WERI-Rb-1 (cell line): Measurements from ENCODE around the gene ZNF365.
"Not testable (repeated sequence)": the region's sequence is repeated elsewhere in the genome, so short reads cannot be mapped to it uniquely, and the experiment has no call there.

Experiments used
- DNase-seq: peaks from one replicate; pipeline ENCODE4 v3.0.0-alpha.2; 2020
- H3K27ac ChIP-seq: fragments of 250-450 bp; sonication (Bioruptor Pico); 2 replicates; pipeline ENCODE4 v1.5.1; 2020; ENCODE audit warnings: mild to moderate bottlenecking, moderate library complexity
- H3K27me3 ChIP-seq: fragments of 250-450 bp; sonication (Bioruptor Pico); 2 replicates; pipeline ENCODE4 v1.5.1; 2021; ENCODE audit warnings: mild to moderate bottlenecking, low read depth, moderate library complexity; ENCODE audit not compliant: insufficient read depth, severe bottlenecking
- H3K36me3 ChIP-seq: fragments of 250-450 bp; sonication (Bioruptor Pico); 2 replicates; pipeline ENCODE4 v1.5.1; 2020; ENCODE audit warnings: mild to moderate bottlenecking, moderate library complexity
- H3K4me3 ChIP-seq: 2 replicates; pipeline ENCODE4 v1.5.1; 2011; ENCODE audit warnings: low read depth, mild to moderate bottlenecking, control low read depth, low read length
- H3K9me3 ChIP-seq: fragments of 250-450 bp; sonication (Bioruptor Pico); 2 replicates; pipeline ENCODE4 v1.5.1; 2021; ENCODE audit warnings: mild to moderate bottlenecking, moderate library complexity; ENCODE audit not compliant: severe bottlenecking
- TF ChIP-seq, protein P1 (sequence below): IDR thresholded peaks from 2 replicates; pipeline ENCODE4 v1.5.1; 2011; ENCODE audit warnings: low read depth, mild to moderate bottlenecking, control low read depth, inconsistent platforms, low read length

The ZNF365 gene

DNA sequence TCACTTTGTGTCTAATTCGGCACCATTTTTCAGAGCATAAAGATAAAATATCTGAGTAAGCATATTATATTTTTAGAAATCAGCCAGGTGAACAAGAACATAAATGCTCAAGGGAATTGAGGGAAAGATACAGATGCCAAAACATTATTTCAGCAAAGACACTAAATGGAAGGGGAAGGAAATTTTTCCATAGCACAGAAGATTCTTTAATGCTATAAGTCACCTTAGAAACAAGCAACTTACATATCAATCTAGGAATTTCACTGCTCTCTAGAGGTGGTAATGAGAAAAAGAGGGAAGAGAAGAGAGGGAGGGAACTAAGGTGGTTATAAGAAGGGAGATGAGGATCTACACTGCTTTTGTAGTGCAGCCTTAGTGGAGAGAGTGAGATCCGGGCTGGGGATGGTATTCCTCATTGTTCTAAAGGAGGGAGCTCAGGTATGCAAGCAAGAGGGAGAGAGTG, 20.4 kb downstream of the ZNF365 start:
- Histone ChIP-seq H3K9me3 (no peaks in the 10 kb centered on the region), H3K36me3 (no peaks in the 10 kb centered on the region), H3K4me3 (no peak overlapping the region), H3K27me3 (peaks cover 18% of the 10 kb centered on the region), H3K27ac (no peak overlapping the region)
- TF ChIP-seq, protein P1, sequence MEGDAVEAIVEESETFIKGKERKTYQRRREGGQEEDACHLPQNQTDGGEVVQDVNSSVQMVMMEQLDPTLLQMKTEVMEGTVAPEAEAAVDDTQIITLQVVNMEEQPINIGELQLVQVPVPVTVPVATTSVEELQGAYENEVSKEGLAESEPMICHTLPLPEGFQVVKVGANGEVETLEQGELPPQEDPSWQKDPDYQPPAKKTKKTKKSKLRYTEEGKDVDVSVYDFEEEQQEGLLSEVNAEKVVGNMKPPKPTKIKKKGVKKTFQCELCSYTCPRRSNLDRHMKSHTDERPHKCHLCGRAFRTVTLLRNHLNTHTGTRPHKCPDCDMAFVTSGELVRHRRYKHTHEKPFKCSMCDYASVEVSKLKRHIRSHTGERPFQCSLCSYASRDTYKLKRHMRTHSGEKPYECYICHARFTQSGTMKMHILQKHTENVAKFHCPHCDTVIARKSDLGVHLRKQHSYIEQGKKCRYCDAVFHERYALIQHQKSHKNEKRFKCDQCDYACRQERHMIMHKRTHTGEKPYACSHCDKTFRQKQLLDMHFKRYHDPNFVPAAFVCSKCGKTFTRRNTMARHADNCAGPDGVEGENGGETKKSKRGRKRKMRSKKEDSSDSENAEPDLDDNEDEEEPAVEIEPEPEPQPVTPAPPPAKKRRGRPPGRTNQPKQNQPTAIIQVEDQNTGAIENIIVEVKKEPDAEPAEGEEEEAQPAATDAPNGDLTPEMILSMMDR, result no peak
- no peak for DNase-seq

DNA sequence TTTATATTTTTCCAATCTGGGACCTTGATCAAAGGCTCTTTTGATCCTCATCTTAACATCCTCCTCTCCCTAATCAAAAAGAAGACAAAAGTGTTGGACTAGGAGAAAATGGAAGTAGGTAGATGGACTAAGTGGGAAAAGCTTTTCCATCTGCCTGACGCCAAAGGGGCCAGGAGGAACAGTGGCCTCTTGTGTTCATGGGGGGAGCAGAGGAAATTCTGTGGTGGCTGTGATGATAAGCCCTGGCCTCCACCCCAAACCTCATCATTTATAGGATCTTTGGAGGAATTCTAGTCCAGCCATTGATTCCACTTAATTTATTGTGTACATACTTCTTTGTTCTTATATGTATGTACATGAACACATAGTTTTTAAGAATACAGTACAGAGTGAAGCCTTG, 21.7 kb downstream of the ZNF365 start:
- H3K27me3 ChIP-seq, result peaks cover 18% of the 10 kb centered on the region

DNA sequence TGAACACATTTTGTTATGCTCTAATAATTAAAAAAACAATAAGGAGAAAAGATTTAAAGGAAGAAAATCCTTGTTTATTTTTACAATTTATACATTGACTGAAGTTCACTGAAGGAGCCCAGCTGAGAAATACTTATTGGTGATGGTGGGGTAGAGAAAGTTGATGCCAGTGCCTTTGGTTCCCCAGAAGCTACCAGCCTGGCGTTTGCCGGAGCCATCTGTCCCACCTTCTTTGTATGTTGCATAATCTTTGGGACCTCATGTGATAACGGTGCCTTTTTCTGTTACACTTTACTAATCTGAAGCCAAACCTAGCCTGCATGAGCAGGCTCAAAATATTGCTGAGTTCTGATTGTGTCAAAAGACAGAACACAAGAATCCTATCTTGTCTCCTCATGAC, 22.7 kb downstream of the ZNF365 start:
- Histone ChIP-seq H3K27me3 (peaks cover 13% of the 10 kb centered on the region), H3K4me3 (no peak overlapping the region), H3K9me3 (no peaks in the 10 kb centered on the region), H3K36me3 (no peaks in the 10 kb centered on the region), H3K27ac (no peak overlapping the region)
- DNase-seq, result no peak
- TF ChIP-seq, protein P1, result no peak

More for the DNA sequence above, 21.7 kb downstream of the ZNF365 start:
- Histone ChIP-seq H3K4me3 (no peak overlapping the region), H3K27ac (no peak overlapping the region), H3K9me3 (no peaks in the 10 kb centered on the region), H3K36me3 (no peaks in the 10 kb centered on the region)
- DNase-seq, result no peak
- TF ChIP-seq, protein P1, result no peak

DNA sequence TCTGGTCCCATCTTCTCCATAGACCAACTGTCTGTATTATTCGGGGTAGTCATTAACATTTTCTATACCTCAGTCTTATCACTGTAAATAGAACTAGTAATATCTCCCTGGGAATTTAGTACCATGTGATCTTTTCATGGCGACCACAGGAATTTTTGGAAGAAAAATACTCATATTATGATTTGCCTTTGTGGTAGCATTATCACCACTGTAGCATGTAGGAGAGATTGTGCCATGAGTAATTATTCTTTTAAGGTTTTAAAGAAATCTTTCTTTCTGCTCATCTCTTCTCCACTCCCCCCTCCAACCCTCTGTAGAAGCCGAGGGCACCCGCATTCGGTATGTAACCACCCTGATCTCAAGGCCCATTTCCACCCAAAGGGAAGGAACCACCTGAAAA, 25.0 kb downstream of the ZNF365 start:
- no peaks in the 10 kb centered on the region for H3K36me3 ChIP-seq
- H3K27ac ChIP-seq, result no peak overlapping the region
- TF ChIP-seq, protein P1, result no peak
- H3K4me3 ChIP-seq, result no peak overlapping the region
- no peaks in the 10 kb centered on the region for H3K9me3 ChIP-seq
- DNase-seq, result no peak
- H3K27me3 ChIP-seq, result peaks cover 19% of the 10 kb centered on the region

DNA sequence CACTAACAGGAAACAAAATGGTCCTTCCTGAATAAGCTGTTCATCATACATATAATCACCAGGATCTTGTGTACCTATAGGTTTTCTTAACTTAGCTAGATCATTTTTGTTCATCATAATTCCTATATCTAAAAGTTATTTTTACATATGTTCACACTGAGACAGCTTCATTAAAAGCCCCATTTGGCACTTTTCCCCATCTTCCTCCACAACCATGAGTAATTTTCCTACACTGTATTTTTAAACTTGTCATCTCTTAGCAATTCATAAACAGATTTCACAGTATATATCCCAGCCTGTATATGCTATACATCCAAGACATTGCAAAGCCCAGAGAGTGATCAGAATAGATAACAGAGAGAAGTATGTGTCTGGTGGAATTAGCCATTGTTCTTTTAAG, 28.3 kb downstream of the ZNF365 start:
- Histone ChIP-seq H3K9me3 (no peaks in the 10 kb centered on the region), H3K27me3 (peaks cover 28% of the 10 kb centered on the region), H3K27ac (no peak overlapping the region), H3K4me3 (no peak overlapping the region), H3K36me3 (no peaks in the 10 kb centered on the region)
- DNase-seq, result no peak
- TF ChIP-seq, protein P1, result no peak

DNA sequence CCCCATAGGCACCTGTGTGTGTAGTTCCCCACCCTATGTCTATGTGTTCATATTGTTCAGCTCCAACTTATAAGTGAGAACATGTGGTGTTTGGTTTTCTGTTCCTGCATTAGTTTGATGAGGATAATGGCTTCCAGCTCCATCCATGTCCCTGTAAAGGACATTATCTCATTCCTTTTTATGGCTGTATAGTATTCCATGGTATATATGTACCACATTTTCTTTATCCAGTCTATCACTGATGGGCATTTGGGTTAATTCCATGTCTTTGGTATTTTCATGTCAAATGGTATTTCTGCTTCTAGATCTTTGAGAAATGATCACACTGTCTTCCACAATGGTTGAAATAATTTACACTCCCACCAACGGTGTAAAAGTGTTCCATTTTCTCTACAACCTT, 36.4 kb downstream of the ZNF365 start:
- H3K4me3 ChIP-seq, H3K36me3 ChIP-seq, H3K9me3 ChIP-seq, DNase-seq, H3K27ac ChIP-seq: not testable (repeated sequence)
- peaks cover 38% of the 10 kb centered on the region for H3K27me3 ChIP-seq

DNA sequence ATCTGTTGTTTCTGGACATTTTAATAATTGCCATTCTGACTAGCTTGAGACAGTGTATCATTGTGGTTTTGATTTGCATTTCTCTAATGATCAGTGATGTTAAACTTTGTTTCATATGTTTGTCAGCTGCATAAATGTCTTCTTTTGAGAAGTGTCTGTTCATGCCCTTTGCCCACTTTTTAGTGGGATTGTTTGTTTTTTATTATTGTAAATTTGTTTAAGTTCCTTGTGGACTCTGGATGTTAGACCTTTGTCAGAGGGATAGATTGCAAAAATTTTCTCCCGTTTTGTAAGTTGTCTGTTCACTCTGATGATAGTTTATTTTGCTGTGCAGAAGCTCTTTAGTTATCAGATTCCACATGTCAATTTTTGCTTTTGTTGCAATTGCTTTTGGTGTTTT, 36.8 kb downstream of the ZNF365 start:
- DNase-seq, H3K9me3 ChIP-seq, H3K27ac ChIP-seq, H3K36me3 ChIP-seq, H3K4me3 ChIP-seq: not testable (repeated sequence)
- peaks cover 34% of the 10 kb centered on the region for H3K27me3 ChIP-seq
